ENCODE results near the gene ENOX1.
A peak's percentile ranks its signal among the peaks of the same experiment; 100 is the strongest.

Gene ENOX1

DNA sequence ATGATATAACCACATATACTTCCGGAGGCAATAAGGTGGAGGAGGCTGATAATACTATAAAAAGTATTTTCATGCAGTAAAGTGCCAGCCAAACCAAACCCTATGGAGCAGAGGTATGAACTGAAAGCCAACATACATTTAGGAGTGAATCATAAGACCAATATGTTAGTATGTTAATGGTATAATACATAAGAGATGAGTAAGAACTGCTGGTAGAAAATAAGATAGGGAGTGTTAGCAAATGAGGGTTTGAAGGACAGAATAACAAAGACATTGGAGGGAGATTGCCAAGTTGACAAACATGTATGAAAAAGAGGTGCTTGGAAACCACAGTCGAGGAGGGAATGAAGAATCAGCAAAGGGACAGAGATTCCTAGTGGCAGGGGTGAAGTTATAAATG lies 10.8 kb downstream of the ENOX1 start:
- H3K27ac ChIP-seq: no peak overlapping the region
- TF ChIP-seq, protein P1, sequence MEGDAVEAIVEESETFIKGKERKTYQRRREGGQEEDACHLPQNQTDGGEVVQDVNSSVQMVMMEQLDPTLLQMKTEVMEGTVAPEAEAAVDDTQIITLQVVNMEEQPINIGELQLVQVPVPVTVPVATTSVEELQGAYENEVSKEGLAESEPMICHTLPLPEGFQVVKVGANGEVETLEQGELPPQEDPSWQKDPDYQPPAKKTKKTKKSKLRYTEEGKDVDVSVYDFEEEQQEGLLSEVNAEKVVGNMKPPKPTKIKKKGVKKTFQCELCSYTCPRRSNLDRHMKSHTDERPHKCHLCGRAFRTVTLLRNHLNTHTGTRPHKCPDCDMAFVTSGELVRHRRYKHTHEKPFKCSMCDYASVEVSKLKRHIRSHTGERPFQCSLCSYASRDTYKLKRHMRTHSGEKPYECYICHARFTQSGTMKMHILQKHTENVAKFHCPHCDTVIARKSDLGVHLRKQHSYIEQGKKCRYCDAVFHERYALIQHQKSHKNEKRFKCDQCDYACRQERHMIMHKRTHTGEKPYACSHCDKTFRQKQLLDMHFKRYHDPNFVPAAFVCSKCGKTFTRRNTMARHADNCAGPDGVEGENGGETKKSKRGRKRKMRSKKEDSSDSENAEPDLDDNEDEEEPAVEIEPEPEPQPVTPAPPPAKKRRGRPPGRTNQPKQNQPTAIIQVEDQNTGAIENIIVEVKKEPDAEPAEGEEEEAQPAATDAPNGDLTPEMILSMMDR (conservative IDR thresholded peaks at IDR 0.05): no peak

DNA sequence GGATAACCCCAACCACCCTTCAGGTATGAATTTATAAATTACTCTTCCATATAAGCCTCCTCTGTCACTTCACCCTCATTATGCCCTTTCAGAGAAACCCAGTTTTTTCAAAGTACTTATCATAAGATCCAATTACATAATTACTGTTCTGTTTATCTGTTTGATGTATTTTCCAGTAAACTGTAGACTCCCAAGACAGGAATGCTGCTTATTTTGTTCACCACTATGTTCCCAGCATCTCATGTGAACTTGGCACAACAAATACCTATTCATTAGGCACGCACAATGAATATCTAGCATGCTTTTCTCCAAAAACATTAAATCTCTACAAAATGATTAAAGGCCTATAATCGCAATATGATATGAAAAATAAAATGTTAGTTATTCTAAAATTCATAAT lies 13.2 kb downstream of the ENOX1 start:
- TF ChIP-seq, protein P1 (conservative IDR thresholded peaks at IDR 0.05): no peak
- no peak overlapping the region for H3K27ac ChIP-seq

DNA sequence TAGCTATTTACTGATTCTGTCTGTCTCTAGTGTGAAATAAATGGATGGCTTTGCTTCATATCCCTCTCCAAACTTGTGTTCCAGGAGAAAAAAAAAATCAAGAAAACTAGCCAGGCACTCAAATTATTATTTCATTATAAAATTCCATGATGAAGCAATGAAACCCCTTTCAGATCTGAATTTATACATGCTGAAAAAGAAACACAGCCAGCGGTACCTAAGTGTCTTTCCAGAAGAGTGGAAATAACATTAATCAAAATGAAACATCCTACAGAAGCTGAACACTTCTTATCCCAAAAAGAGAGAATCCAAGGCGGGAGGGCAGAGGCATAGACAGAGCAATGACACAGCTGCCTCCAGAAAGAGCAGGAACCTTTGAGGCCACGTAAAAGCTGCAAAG lies 15.9 kb downstream of the ENOX1 start:
- TF ChIP-seq, protein P1 (conservative IDR thresholded peaks at IDR 0.05): no peak
- H3K27ac ChIP-seq: peak overlapping the region; percentile 33; the same call in 1 of the 2 replicates

DNA sequence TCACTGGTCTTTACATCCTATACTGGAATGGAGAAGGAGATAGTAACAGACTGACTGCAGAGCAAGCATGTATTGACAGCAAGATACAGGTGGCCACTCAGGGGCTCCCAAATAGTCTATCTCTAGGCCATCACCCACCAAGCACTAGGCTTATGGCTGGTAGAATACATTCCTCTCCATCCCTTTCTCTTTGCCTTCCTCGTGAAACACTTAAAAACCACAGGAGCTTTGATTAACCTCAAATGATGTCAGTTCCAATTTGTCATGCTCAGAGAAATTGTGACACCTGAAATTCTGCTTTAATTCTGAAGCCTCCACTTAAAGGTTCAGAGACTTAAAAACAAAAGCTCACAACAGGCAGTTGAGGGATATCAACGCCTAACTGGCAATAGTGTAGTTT lies 17.2 kb downstream of the ENOX1 start:
- TF ChIP-seq, protein P1 (conservative IDR thresholded peaks at IDR 0.05): no peak
- peak overlapping the region; percentile 33; the same call in 1 of the 2 replicates for H3K27ac ChIP-seq

DNA sequence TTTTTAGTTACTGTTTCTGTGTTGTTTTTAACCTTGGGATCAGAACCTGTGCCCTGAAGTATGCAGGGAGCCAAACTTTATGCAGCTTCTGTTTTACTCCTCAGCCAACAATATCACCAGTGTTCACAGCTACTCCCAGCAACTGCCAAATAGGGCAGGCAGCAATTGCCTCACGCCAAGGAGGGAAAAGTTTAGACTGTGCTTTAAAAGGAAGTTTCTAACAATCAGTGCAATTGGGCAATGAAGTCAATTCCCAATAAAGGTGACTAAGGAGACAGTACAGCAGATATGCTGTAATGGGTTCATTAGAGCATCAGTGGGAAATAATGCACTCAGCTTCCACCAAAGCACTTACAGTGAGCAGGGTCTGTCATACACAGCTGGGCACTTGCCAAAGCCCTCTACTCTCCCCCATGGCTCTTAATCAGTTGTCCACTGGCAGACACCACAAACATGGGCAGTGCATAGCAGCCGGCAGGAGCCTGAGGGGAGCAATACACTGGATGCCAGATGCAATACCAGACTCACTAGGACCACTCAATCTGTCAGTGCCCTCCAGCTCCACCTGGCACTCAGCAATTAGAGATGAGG lies 19.3 kb downstream of the ENOX1 start:
- no peak overlapping the region for H3K27ac ChIP-seq
- TF ChIP-seq, protein P1 (conservative IDR thresholded peaks at IDR 0.05): no peak

DNA sequence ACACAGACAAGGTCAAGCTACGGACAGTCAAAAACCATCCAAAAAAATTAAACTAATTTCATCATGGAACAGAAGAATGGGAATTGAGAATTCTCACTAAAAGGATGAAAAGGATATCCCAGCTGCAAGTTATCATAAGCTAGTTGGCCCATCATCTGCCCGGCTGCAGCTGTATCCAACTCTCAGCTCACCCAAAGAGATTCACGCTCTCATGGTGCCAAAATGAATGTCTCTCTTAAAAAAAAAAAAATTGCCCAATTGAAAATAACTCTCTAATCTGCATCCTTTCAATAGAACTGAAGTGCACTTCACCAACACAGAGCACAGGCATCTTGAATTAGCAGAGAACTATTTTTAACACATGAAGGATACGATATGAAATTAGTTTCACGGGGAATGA lies 20.0 kb downstream of the ENOX1 start:
- TF ChIP-seq, protein P1 (conservative IDR thresholded peaks at IDR 0.05): no peak

DNA sequence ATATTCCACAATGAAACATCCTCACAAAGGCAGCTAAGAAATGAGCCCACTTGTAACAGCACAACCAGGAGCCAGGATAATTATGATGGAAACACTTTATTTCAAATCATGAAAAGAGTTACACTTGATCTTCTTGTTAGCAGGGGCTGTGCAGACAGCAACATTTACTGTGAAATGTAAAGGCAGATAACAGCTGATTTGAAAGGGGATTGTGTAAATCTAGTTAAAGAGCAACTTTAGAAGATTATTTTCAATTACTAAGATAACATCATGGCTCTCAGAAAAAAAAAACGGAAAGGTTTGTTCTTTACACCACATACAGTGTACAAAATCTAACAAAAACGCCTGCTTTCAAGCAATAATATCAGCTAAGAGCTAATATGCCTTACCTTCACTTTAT lies 22.4 kb downstream of the ENOX1 start:
- TF ChIP-seq, protein P1 (conservative IDR thresholded peaks at IDR 0.05): no peak
- H3K27ac ChIP-seq: peak overlapping the region; percentile 81

More for the DNA sequence above, 20.0 kb downstream of the ENOX1 start:
- no peak overlapping the region for H3K27ac ChIP-seq
